GM20431 (cell line): ENCODE measurements around the gene CACNA1C.

Source experiments
- in situ Hi-C: fragments of 300-500 bp; cut with MseI, MboI; formaldehyde crosslinking; loops from one replicate; pipeline ENCODE4 v1.15.0; 2020; ENCODE audit warnings: low sequenced_read_pairs; ENCODE audit not compliant: unreplicated experiment

The CACNA1C gene

DNA sequence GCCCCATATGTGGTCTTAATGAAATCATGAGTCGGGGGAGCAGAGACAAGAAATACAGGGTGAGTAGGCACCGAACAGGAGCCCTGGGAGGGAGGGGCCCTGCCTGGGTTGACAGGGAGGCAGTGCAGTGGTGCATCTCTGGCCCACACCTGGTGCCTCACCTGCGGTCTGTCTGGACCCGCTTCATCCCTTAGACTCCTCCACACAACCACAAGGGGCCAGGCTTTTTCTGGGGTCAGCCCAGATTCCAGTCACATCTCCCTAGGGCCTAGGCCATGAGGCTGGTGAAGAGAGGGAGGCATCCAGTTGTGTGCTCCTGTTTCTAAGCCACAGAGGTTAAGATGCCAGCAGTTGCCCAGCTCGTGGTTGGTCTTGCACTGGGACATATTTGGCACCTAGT is 398.7 kb downstream of the CACNA1C start:
- in situ Hi-C loops = no loop called here

DNA sequence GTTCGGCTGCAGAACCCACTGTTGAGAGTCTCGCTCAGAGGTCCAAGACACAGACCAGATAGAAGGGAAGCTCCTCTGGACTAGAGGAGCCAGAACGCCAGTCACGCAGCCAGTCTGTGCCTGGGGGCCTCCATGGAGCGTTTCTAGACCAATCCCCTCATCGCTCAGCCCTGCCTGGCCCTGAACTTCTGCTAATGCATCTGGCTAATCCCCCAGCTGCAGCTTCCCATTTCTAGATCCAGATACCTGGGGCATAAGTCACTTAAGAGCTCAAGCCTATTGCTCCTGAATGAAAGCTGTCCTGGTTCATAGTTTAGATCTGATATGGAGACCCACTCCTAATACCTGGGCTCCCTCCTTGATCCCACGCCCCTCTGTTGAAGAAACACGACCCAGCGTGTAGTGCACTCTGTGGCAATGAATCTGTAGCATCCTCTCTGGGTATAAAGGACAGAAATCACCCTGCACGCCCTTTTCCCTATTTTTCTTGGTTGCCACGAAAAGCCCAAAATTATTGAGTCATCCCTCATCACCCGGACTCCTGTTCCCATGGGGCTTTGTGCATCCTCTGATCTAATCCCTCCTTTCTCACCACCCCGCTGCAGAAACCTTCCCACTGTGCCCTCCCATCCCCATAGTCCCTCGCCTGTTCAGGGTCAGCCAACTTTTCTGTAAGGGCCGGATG is 400.4 kb downstream of the CACNA1C start:
- in situ Hi-C loops = no loop called here

DNA sequence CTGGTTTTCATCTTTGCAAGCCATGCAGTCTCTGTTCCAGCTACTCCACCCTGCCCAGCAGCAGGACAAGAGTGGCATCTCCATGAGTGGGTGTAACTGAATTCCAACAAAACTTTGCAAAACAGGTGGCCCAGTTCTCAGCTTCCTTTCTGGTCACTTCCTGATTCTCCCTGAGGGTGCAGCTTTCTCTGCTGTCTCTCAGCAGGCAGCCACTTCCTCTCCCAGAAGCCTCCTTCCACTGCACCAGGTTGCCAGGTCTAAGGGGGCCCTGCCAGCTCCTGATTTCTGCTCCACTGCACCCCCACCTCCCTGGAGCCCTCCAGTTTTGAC is 400.9 kb downstream of the CACNA1C start:
- in situ Hi-C loops = no loop called here

DNA sequence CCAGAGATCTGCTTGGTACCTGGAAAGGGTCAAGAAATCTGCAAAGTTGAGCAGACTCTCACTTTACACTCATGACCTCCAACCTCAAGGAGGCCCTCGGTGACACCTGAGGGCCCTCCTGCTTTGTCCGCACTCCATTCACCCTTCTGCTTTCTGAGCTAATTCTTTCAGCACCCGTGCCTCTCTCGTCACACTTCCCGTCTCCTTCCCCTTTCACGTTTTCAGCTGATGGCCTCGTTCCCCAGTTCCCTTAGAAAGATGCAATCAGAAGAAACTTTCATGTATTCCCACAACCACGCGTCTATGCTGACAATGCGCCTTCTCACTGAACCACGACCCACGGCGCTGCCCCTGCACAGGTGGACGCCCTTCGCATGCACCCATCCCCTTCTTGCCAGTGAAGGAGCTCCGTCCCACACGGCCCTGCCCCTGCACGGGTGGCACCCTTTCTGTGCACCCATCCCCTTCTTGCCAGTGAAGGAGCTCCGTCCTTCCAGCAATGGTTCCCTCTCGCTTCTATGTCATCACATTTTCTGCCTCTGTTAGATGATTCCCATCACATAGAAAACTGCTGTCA is 401.9 kb downstream of the CACNA1C start:
- in situ Hi-C loops = no loop called here

DNA sequence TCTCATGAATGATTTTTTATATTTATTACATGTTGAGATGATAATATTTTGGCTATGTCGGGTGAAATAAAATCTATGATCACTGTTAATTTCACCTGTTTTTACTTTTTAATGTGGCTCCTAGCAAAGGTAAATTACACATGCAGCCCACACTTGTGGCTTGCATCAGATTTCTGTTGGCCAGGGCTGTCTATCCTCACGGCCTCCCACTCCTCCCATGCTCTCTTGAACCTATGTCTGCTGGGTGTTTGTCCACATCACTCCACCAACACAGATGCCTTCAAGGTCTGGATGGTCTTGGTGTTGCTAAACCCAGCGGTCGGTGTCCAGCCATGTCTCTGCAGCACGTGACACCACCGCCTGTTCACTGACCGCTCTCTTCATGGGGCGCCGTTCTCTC is 402.6 kb downstream of the CACNA1C start:
- in situ Hi-C loops = no loop called here

DNA sequence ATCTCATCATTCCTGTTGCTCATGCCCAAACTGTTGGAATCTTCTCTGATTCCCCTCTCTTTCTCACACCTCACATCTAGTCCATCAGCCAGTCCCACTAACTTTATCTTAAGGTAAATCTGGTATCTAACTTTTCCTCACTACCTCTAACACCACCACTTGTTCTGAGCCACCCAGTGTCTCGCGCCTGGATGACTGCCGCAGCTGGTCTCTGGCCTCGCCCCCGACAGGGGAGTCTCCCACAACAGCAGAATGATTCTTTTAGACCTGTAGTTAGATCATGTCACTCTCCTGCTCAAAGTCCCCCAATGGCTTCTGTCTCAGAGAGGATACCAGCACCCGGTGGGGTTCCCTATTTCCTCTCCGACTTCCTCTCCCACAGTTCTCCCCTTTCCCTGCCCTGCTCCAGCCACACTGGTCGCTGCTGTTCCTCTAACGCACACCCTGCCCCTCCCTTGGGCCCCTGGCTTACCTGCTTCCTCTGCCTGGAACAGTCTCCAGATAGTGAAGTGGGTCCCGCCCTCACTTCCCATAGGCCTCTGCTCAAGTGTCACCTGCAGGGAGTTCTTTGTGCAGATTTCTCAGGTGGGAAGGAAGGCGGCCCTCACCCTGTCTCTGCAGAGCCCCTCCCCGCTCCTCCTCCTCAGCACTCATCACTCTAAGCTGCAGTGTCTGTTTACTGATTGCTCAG is 403.5 kb downstream of the CACNA1C start:
- in situ Hi-C loops = no loop called here

DNA sequence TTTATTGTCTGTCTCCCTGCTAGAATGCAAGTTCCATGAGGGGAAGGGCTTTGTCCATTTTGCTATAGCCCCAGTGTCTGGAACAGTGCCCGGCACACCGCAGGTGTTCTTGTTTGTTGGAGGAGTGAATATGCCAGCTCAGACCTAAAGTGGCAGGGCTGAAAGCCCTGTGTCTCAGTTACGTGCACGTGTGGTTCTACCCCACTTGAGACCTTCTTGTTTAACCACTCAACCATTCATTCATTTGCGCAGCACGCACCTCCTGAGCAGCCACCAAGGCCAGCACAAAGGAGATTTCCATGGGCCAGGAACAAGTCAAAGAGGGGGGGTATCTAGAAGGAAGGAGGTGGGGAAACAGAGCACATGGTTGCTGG is 404.0 kb downstream of the CACNA1C start:
- in situ Hi-C loops = no loop called here

DNA sequence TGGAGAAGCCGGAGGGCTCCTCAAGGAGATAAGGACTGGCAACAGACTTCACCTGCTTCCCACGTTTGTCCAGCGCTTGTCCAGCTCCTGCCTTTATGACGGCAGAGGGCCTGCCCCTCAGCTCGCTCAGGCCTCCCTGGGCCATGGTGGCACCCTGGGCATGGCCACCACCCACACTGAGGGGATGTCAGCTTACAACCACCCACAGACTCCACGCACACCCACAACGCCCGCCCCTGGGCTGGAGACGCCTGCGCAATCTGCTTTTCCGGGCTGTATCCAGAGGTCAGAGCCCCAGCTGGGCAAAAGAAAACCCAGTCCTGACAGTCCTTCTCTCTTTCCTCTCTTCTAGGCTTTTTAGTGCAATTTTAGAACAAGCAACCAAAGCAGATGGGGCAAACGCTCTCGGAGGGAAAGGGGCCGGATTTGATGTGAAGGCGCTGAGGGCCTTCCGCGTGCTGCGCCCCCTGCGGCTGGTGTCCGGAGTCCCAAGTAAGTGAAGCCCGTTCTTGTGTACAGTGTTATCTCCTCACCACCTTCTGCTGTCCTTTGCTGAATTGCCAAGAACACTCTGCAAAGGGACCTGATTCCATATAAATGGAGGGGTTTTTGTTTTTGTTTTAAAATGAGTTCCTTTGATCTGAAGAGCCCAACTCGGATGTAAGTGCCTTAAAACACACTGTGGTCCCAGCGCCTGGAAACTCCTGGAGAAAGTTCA is 404.6 kb downstream of the CACNA1C start:
- in situ Hi-C loops = no loop called here

DNA sequence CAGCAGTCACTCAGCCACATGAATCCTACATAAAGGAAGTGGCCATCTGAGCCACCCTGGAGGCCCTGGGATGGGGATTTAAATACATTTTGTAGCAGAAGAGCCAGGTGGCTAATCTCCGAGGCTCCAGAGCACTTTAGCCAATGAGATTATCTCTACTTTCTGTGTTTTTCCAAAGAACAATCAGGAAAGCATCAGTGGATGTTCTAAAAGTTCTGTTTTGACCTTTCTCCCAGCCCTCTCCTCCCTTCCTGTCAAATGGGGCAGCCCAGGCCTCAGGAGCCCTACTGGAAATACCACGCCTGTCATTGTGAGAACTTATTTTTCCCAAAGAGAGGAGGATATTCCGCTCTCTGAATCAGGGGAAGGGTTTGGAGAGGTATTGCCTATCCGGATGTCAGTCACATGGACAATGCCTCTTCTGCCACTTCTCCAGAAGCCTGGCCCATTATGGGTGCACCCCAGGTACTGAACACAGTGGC is 405.2 kb downstream of the CACNA1C start:
- in situ Hi-C loops = no loop called here

DNA sequence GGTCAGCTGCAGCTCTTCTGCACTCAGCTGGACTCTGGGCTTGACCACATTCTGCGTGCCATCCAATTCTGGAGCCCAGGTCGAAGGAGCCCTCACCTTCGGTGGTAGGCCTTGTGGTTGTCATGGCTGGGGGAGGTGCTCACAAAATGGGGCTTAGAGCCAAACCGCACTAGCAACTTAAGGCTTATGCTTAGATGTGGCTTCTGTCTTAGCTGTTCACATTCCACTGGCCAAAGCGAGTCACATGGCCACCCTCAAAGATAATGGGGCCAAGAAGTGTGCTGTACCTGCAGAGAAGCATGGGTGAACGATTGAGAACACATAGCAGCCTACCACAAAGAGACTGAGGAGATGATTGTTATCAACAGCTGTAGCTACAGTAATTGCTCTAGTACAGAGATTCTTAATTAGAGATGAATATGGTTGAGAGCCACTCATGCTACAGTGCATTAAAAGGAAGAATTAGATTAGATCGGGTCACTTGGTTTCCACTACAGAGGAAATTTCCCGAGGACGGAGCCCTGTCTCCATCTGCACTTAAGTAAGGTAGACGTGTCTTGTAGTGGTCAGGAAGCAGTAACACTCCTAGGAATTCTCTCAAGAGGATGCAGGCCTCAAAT is 407.4 kb downstream of the CACNA1C start:
- in situ Hi-C loops = no loop called here

DNA sequence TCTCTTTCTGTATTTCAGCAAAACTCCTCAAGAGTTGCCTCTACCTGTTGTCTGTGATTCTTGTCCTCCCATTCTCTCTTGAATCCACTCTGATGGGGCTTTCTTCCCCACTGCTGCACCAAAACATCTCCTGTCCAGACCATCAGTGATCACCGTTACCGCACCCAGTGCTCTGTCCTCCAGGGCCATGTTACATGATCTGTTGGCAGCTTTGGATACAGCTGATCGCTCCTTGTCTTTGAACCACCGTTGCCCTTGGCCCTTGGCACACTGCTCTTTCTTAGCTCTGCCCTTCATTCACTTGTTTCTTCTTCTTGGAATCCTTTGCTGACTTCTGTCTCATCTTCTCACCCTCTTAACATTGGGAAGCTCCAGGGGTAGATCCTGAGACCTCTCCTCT is 408.3 kb downstream of the CACNA1C start:
- in situ Hi-C loops = no loop called here

DNA sequence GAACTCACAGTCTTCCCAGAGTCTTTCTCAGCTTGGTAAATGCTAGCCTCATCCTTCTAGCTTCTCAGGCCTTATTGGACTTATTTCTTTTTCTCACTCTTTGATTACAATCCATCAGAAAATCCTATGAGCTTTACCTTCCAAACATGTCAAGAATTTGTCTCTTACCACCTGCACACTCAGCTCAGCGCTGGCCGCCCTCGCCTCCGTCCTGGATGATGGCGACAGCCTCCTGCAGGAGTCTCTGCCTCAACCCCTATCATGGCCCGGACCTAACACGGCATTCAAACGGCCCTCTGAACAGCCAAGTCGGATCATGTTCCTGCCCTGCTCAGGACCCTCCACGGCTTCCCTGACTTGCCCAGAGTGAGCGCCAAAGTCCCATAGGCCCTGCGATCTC is 408.9 kb downstream of the CACNA1C start:
- in situ Hi-C loops = no loop called here

DNA sequence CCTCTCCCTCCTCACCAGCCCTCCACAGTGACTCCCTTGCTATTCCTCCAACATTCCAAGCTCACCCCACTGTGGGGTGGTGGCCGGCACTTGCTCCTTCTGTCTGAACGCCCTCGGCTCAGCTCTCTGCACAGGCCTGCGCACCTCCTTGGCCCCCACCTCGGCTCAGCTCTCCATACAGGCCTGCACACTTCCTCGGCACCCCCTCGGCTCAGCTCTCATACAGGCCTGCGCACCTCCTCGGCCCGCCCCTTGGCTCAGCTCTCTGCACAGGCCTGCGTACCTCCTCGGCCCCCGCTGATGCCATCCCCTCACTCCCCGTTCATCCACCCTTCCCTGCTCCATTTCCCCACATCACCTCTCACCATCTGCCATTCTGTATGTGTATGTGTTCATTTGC is 409.3 kb downstream of the CACNA1C start:
- in situ Hi-C loops = no loop called here

DNA sequence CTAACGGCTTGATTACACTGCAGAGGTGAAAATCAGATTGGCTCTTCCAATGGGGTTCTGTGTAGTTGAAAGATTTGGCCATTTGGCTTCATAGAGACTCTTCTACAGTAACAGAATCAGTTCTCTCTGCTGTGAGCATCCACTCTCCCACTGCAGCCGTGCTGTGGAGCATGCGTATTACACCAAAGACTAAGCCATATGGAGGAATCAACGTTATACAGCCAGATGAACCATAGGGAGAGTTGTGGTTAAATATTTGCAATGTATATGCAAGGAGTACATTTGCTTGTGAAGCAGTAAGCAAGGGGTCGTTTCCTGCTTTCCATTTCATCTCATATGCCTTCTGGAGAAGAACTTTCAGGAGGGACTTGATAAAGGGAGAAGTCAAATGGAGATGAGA is 410.9 kb downstream of the CACNA1C start:
- in situ Hi-C loops = no loop called here

DNA sequence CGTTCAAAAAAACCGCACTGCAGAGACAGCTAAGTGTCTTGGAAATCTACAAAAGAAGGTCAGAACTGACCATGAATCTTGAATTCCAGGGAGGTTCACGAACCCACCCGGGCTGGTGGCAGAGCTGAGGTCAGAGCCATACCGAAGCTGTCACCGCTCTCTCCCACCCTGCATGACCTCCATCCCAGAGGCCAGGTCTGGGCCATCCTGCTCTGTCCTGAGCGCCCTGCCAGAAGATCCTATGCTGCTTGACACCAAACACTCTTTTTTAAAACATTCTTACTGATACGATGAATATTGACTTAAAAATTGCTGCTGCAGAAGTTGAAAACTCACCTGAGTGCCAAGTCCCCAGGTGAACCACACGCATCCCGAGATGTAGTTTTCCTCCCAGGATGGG is 412.9 kb downstream of the CACNA1C start:
- in situ Hi-C loops = no loop called here

DNA sequence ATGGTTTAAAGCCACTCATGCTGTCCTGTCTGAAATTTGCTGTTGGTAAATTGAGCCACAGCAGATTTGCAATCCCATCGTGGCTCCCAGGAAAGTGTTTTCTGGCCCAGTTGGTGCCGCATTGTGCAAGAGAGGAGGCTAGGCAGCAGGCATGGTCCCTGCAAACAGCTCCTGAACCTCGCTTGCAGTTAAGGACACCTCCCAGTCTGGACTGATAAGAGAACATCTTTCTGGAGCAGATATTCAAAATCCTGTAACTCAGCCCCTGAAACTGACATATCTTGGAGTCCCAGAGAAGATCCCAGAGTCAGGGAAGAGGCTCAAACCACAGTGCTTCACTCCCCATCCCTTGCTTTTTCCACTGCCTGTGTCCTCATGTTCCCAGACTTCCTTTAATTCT is 413.4 kb downstream of the CACNA1C start:
- in situ Hi-C loops = no loop called here

DNA sequence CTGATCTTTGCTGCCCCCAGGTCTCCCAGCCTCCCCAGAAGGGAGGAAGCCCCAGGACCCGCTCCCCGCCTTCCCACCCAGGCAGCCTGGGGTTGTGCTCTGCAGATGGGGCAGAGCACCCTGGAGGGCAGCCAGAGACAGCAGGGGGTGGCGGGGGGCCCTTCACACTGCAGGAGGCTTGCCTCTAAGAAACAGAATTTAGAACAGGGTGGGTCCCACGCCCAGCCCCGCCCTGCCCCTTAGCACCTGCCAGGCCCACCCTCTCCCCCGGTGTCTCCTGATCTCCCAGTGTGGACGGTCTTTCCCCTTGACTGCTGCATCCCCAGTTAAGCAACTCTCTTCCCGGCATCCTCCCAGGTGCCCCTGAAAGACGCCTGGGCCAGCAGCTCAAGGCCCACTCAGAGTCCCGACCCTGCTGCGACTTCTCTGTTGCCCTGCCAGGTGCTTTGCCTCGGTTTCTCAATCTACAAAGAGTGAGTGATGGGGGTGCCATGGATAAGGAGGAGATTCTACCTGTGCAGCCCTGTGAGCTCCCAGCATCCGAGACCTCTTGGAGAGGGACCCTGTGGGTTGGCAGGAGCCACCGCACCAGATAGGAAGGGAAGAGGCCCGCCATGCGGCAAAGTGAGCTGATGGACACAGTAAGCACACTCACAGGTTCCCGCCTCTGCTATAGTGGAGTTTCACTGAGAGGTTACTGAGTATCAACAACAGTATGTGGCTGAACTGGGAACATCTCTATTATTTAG is 414.8 kb downstream of the CACNA1C start:
- in situ Hi-C loops = no loop called here

DNA sequence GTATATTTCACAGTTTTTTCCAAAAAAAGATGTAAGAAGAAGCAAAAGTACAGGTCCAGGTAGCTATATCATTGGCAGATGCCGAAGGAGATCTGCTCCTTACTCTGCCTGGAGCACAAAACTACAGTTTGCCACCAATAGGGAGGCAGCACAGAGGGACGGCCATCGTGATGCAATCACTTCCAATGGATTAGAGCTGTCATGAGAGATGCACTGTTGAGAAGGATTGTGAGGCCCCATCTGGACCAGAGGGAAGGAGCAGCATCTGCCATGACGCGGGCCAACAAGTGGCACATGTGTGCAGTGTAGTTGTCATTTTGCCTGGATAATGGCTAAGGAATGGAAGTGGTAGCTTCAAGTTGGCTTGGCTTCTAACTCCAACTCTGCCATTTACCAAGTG is 423.2 kb downstream of the CACNA1C start:
- in situ Hi-C loops = no loop called here

DNA sequence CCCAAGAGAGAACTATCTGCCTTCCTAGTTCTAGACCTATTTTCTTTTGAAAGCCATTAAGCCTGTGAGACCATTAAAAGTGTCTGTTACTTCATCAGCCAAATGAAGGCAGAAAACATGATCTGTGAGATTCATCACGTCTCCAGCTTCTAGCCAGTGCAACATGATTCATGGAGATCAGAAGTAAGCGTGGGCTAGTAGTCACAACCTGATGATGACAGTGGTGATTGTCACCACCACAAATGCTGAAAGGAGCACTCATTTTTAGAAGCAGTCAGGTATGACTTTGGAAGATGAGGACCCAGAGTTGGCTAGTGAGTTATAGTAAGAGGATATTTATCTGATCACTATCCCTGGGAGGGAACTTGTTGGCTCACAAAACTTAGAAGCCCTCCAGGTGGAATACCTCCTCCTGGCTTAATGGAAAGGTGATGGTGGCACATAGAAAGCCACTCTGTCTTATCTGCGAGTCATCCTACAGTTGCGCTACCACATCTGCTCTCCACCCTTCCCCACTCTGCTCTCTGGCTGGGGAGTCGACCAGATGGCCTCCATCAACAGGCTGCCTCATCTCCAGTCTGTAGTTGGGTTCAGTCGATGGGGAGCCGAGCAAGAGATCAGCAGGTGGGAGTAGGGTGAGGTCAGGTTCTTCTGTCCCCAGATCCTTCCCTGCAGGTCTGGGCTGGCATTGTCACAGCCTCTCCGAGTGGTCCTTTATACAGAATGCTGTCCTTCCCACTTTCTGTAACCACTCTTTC is 424.4 kb downstream of the CACNA1C start:
- in situ Hi-C loops = no loop called here
